ENCODE data around the gene SACS.
"Not testable (repeated sequence)": the region's sequence is repeated elsewhere in the genome, so short reads cannot be mapped to it uniquely, and the experiment has no call there.

SACS gene

DNA sequence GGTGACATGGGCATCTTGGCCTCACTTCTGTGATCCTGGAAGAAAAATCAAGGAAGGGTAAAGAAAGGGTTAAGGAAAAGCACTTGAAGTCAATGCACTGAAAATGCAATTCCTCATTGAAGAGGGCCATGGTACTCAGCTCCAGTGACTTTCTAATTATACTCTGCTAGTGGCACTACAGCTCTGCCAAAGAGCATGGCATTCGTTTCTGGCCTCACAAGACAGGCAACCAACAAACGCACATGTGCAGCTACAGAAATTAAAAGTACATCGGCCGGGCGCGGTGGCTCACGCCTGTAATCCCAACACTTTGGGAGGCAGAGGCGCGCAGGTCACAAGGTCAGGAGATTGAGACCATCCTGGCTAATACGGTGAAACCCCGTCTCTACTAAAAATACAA lies 21.8 kb downstream of the SACS start:
- DNase-seq (ENCODE audit: low read depth), result no peak

DNA sequence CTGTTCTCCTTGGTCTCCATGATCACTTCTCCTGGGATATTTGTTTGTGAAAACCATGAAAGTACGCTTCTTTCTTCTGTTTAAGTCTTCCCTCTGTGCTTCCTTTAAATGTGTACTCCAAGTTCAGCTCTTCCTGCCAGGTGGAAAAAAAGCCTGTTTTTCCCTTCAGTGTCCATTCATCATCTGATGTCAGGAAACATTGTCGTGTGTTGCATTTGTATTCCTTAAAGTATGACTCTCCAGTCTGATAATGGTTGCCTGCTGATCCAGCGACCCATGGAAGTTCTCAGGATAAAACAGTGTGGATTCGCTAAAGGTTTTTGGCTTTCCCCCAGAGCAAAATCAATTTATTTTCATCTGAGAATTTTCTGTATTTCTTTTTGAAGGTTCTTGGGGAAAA lies 22.3 kb downstream of the SACS start:
- no peak for DNase-seq (ENCODE audit: low read depth)

DNA sequence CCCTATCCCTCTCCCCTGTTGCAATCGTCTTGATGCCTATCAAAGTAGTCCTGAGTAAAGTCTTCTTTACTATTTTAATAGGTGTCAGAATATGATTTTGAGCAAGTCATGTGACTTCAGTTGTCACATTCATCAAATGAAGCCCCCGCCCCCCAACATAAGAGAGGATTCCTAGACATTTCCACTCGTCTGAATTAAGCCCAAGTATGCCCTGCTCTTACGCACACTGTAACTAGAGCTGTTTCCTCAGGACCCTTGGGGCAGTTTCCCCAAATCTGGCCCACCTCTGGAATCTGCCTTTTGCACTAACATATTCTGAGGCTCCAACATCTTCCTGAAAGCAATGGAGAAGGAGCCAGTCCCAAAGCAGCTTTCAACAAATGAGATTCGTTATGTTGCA lies 25.5 kb downstream of the SACS start:
- no peak for DNase-seq (ENCODE audit: low read depth)

DNA sequence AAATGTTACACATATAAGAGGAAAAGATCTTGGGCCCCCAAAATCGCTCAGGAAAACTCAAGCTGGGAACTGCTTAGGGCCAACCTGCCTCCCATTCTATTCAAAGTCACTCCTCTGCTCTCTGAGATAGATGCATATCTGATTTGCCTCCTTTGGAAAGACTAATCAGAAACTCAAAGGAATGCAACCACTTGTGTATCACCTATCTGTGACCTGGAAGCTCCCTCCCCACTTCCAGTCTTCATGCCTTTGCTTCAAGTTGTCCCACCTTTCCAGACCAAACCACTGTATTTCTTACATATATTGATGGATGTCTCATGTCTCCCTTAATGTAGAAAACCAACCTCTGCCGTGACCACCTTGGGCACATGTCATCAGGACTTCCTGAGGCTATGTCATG lies 32.3 kb downstream of the SACS start:
- not testable (repeated sequence) for DNase-seq (ENCODE audit: low read depth)

DNA sequence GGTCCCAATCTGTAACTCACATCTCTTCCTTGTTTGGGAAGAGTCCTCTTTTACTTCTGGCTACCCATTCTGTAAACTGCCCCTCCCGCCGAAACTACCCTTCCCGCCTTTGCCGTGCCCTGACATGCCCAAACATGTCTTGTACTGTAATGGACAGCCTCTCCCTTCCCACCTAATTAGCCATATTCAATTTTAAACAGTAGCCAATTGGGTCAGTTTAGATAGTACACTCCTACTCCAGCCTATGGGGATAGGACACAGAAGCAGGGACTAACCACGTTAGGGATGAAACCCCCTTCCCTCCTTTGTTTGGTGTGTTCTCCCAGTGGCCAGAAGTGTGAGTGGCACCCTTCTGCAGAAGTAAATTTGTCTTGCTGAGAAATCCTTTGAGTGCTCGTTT lies 34.2 kb downstream of the SACS start:
- DNase-seq (ENCODE audit: low read depth), result no peak

DNA sequence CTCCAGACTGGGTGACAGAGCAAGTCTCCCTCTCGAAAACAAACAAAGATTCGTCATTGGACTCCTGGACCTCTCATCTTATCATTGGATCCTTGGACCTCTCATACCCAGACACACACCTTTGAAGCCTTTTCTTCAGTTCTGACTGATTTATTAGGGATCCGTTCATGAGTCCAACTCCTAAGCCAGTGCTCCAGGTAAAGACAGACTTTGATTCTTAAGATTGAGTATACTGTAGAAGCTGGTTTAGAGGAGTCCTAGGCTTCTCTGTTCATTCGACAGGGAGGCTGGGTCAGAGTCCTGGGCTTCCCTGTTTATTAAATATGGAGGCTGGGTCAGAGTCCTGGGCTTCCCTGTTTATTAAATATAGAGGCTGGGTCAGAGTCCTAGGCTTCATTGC lies 38.7 kb downstream of the SACS start:
- DNase-seq (ENCODE audit: low read depth), result no peak

DNA sequence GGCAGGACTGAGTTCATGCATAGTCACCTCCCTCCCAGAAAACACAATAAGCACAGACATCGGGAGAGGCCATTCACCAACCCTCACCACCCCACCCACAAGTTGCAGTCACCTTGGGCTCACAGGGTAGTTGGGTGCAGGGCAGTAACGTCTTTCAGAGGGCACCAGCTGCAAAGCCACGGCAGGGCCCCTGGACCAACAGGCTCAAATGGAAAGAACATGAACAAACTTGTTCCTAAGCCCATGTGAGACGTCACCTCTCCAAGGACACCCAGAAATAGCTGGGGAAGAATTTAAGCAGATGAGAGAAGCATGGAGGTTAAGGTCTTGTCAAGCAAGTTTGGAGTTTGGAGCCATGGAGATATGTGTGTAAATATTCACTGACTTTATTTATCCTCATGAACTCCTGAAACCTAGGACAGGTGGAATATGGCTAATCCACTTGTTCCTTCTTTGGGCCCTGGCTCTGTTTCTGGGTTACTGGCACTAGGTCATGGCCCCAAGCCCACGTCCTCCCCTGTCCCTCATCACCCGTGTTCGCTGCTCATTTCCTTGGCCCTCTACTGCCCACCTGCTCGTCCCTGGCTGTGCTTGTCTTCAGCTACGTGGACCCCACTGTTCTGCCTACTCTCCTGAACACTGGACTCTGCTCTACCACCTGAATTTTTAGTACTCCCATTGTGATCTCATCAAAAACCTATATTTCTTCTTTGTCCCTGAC lies 40.4 kb downstream of the SACS start:
- no peak for DNase-seq (ENCODE audit: low read depth)

DNA sequence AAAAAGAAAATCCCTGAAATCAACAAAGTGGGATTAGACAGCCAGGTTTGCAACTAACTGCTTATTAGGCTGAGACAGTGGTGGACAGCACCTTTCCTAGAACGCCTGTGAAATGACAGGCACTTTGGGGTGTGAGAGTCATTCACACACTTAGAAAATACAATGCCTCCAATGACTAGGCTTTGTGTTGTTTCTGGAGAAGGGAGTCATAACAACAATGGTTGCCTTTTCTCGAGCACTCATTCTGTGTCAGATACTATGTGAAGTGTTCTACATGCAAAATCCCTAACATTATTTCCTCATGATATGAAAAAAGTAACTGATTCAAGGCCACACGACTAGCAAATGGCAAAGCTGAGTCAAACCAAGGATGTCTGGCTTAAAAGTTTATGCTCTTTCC lies 41.2 kb downstream of the SACS start:
- no peak for DNase-seq (ENCODE audit: low read depth)

DNA sequence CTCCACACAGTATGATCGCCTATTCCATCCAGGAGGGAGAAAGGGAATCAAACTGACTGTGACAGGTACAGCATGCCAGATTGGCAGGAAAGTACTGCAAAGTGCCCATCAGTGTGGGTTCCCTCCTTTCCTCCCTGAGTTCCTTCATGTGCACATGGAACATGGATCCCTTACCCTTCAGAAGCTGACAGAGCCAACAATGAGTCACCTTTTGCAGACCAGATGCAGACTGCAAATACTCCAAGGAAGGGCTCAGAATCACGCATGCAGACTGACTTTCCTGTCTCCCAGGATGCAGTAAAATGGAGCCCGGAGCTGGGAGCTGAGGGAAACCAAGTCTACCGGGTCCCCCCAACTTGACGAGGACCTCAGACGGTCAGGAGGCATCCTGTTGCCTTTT lies 41.8 kb downstream of the SACS start:
- no peak for DNase-seq (ENCODE audit: low read depth)

DNA sequence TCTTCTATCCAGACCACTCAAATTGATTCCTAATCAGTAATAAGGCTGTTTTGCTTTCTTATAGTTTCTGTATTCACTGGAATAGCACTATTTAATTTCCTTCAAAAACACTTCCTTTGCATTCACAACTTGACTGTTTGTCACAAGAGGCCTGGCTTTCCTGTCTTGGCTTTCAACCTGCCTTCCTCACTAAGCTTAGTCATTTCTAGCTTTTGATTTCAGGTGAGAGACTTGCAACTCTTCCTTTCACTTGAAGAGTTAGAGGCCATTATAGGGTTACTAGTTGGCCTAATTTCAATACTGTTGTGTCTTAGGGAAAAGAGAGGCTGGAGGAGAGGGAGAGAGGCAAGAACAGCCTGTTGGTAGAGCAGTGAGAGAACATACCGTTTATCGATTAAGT lies 47.0 kb downstream of the SACS start:
- no peak for DNase-seq (ENCODE audit: low read depth)

DNA sequence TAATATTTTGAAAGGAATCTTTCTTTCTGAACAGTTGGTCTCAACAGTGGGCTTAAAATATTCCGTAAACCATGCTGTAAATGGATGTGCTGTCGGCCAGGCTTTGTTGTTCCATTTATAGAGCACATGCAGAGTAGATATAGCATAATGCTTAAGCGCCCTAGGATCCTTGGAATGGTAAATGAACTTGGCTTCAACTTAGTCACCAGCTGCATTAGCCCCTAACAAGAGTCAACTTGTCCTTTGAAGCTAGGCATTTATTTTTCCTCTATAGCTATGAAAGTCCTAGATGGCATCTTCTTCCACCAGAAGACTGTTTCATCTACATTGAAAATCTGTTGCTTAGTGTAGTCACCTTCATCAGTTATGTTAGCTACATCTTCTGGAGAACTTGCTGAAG lies 47.6 kb downstream of the SACS start:
- no peak for DNase-seq (ENCODE audit: low read depth)

DNA sequence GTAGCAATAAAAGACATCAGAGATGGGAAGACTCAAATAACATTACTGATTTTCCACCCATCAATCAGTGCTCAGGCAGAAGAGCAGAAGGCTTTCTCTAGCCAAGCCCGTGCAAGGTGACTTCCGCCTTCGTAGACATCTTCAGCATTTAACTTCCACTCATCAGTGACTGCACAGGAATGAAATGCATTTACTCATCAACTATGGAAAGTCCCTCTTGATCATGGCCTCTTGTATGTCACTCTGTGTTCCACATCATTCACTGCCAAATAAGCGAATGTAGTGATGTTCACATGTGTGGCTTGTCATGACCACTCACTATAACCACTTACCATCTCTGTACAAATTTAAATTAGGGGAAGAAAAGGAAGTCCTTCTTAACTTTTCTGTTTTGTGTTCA lies 49.4 kb downstream of the SACS start:
- no peak for DNase-seq (ENCODE audit: low read depth)

DNA sequence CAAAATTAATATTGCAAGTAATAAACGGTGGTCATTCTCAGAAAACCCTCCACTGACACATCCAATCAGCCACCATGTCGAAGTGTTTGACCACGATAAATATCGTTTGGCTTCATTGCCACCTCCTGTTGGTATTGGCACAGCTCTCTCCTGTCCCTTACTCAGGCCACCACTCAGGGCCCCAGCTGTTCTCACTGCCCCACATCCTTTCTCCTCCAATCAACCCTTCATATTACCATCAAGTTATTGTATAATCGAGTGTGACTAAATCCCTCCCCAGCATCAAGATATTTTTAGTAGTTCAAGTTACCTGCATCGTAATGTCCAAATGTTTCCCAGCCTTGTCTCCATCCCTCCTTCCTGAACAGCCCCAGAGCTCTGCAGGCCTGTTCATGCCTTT lies 50.4 kb downstream of the SACS start:
- no peak for DNase-seq (ENCODE audit: low read depth)

DNA sequence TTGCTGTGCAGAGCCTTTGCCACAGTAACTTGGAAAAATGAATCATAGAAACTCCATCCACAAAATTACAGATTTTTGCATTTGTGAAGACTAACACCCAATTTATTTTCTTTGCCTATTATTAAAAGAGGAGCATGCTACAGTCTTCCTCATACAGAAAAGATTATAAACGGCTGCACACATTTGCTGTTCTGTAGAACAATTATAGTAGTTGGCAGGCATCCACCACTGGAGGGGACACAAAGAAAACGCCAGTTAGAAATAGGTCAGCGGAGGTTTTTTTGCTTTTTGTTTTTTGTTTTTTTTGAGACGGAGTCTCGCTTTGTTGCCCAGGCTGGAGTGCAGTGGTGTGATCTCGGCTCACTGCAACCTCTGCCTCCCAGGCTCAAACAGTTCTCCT lies 51.6 kb downstream of the SACS start:
- DNase-seq (ENCODE audit: low read depth), result no peak

DNA sequence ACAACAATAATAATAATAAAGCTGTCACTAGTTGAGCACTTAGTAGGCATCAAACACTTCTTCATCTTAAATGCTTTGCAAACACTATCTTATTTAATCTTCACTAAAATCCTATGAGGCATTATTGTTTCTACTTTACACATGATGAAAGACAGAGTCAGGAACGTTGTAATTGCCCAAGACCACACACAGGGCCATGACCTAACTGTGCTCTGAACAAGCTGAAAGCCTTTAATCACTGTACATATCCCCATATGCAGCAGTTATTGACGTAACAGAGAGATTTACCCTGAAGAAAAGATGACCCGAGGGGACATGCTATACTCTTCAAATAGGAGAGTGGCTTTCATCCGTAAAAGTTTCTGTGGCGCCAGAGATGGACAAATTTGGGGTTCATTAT lies 53.0 kb downstream of the SACS start:
- DNase-seq (ENCODE audit: low read depth), result no peak

DNA sequence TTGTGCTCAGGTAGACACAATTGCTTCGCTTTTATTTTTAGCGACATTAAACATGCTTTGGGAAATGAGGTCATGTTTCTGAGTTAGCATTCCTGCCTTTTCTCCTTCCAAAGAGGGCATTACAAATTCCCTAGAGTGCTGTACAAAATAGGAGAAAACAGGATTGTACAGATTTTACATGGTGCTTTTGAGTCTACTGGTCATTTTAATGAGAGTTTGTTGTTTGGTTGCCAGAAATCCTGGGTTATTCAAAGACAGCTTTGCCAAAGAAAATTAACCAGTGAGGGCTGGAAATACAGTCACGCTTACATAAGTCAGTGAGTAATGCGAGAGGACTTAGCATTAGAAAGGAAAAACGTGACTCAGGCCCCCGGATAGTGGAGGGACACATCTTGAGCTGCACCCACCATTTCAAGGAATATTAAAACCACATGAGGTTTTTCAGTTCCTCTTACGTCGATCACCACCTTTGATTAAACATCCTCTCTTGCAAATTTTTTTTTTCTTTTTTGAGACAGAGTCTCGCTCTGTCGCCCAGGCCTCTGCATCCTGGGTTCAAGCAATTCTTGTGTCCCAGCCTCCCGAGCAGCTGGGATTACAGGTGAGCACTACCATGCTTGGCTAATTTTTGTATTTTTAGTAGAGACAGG lies 55.4 kb downstream of the SACS start:
- peak; percentile 26 for DNase-seq (ENCODE audit: low read depth)

DNA sequence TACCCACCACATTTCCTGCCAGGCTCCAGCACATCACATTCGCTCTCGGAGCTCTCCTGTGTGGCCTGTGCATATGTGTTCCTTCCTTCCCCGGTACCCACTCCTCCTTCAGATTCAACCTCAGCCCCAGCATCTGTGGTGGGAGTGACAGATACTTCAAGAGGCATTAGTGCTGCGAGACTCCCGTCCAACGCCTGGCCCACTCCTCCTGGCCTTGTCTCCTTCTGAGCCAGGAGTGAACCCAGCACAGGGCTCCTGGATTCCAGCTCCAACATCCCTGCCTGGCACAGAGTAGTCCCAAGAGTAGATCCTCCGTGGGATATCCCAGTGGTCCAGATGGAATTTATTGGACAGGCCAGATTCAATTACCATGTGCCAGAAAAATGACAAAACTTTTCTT lies 55.9 kb downstream of the SACS start:
- DNase-seq (ENCODE audit: low read depth), result no peak

DNA sequence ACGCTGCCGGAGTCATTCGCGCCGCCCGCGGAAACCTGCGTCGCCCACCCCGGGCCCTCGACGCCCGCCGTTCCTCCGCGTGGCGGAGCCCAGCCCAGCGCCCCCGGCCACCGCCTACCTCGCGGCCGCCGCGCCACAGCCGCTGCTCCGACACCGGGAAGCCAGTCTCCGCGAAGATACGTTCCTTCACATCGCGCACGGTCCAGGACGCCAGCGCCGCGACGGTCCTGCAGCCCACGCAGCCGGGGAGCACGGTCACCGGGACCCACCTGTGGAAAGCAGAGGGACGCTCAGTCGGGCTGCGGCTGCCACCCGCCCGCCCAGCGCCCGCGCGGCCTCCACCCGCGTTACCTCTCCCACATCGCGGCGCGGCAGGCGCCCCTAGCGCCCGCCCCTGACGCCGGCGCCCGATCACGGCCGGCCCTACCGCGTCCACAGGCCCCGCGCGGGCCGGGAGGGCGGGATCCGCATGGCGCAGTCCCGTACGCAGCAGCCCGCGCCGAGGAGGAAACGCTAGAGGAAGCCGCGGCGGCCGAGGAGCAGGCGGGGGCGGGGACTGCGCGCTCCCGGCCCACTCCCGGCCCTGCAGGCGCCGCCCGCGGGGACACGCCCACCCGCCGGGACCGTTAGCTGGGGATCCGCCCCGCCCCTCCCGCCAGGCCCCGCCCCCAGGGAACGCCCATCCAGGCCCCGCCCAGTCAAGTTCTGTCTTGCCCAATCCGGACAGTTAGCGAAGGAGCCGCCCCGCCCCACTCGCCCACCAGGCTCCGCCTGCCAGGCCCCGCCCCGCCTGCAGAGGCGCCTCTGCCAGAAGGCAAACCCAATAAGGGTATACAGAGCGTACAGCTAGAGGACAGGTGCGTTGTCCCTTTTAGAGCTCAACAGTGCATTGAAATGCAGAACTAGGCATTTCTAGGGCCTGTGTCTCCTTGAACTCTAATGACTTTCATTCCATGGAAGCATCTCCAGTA lies 58.2 kb downstream of the SACS start:
- DNase-seq (ENCODE audit: low read depth), result peak; percentile 96

DNA sequence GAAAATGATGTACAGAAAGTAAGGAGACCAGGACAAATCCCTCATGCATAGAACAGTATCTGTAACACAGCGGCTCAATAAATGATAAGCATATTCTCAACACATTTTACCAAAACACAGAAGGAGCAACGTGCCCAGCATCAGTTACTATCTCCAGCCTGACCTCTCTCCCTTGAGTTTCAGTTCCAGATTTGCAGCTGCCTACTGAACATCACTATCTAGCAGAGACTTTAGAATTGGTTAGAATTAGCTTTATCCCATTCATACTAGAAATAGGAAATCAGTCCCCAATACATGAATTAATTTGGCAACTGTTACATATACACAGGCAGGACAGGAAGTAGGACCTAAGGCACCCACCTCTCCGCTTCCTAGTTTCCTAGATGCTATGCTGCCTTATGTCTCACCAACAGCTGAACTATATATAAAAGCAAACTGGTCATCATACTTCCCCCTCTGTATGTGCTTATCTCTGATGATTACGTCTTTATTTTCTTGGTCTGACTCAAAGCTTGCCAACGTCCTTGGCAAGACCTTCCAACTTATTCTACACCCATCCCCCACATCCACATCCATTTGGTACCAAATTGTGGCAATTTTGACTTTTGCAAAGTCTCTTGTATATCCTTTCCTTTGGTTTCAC lies 61.1 kb downstream of the SACS start:
- DNase-seq (ENCODE audit: low read depth), result no peak

DNA sequence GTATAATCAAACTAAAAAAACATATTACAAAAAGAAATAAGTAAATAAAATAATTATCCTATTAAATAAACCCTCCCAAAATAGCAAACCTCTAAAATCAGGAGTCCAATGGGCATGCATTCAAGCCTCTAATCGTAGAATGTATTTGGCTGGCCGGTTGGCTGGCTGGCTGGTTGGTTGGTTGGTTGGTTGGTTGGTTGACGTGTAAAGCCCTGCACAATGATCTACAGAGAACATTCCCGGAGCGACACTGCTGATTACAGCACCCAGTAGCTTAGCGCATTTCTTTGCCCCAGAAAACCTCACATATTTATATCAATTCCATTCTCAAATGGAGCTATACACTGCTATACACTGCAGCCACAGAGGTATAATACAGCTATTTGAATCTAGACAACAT lies 65.6 kb downstream of the SACS start:
- DNase-seq (ENCODE audit: low read depth), result no peak

DNA sequence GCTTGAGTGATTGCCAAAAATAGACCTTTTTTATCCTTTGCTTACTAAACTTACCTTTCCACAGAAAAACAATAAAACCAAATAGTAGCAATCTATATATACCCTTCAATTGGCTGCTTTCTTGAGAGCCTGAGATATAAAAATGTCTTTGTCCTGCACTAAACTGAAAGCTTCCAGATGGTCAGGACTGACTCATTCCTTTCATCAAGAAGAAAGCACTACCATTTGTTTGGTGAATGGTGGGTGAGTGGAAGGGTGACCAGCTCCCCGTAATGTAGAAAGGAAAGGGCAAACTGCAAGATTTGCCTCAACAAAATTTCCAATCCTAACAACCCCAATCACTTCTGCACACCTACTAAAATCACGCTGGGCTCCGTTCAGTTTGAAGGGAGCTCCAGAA lies 67.8 kb downstream of the SACS start:
- no peak for DNase-seq (ENCODE audit: low read depth)

DNA sequence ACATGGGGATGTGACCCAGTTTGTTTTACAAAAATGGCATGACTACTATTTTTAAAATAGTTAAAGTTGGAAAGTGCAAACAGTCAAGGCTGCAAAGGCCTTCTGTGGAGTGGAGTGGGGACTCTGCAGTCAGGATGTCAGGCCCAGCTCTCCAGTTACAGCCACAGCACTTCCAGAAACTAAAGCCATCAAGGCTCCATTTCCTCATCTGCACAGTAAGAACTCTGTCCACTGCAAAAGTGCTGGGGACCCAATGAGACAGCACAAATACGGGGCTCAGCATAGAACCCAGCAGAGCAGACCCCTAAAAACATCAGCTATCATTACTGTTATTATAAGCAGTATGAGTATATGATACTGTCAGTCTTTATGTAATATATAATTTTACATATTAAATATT lies 73.6 kb downstream of the SACS start:
- DNase-seq (ENCODE audit: low read depth), result no peak

DNA sequence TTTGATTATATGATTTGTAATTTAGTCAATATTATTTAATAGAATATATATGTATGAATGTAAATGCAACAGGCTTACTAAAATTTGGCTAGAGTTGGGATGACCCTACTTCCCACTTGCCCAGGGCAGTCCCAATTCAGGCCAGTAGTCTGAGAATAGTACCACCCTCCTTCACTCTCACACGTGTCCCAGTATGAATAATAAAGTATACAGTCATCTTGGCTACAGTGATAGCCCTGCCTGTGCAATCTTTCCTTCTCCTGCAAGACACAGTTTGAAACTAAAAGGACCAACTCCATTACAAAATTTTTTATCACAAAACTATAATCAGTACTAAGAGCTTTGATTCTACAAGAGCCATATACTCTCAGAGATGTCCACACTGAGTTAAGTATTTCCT lies 76.2 kb downstream of the SACS start:
- DNase-seq (ENCODE audit: low read depth), result no peak

All from activated T-cell treated with anti-CD3 and anti-CD28 coated beads for 48 hours (primary cell).